Subcutaneous adipose tissue (tissue), 4 donors: ENCODE measurements around the gene ACSBG1. TPM values are rescaled to one million over a fixed set of nuclear protein-coding genes. Genes with fewer than 3 reads are reported as not detected.

Experiments used
- CTCF ChIP-seq: fragments of 450-650 bp; IDR thresholded peaks from one replicate; pipeline ENCODE4 v1.5.1; 2016; ENCODE audit warnings: low read depth, mild to moderate bottlenecking, control low read depth, antibody characterized with exemption, moderate library complexity
- total RNA-seq, 4 donors: library from RNA; depleted of rRNA; stranded (reverse); fragments of >200 nt; gene quantifications; one replicate each; pipeline ENCODE4 v1.1.0, GENCODE V29; 2016

ACSBG1 gene
- total RNA-seq, 4 donors from 2014 or later, result not detected

GRCh38 chr15:78130466-78131294, 103.7 kb downstream of the ACSBG1 start:
- no peak for TF ChIP-seq CTCF

- TF ChIP-seq CTCF, result no peak
Observed at GRCh38 chr15:78129751-78130287, 104.5 kb downstream of the ACSBG1 start.

- no peak for TF ChIP-seq CTCF
Observed at GRCh38 chr15:78129077-78129750, 105.2 kb downstream of the ACSBG1 start.

GRCh38 chr15:78127882-78128281, 106.5 kb downstream of the ACSBG1 start:
- TF ChIP-seq CTCF, result no peak

- no peak for TF ChIP-seq CTCF
Observed at GRCh38 chr15:78125267-78125666, 109.1 kb downstream of the ACSBG1 start.

- TF ChIP-seq CTCF, result no peak
Observed at GRCh38 chr15:78120523-78120922, 113.8 kb downstream of the ACSBG1 start.

Other genes starting within 250 kb of the ACSBG1 start
- gene TBC1D2B, start 156.9 kb downstream of the ACSBG1 start, total RNA-seq, result 100 to 1,000 TPM in 2 of 4 donors, 10 to 100 TPM in 2; 57.6 to 112 (median 101) TPM
- gene SH2D7, start 142.0 kb downstream of the ACSBG1 start, total RNA-seq, result not detected
- 1 to 10 TPM; 3.2 to 6.4 (median 5.9) TPM for gene CIB2, start 103.1 kb downstream of the ACSBG1 start, total RNA-seq
- 10 to 100 TPM; 51.5 to 96.8 (median 61.1) TPM for gene IDH3A, start 85.2 kb downstream of the ACSBG1 start, total RNA-seq
- 10 to 100 TPM; 14.3 to 22.8 (median 17.7) TPM for gene DNAJA4, start 30.0 kb upstream of the ACSBG1 start, total RNA-seq
- gene SKIC8, start 65.0 kb upstream of the ACSBG1 start, total RNA-seq, result 10 to 100 TPM; 50.0 to 70.8 (median 64.3) TPM
- not detected for gene CRABP1, start 105.8 kb upstream of the ACSBG1 start, total RNA-seq
- gene IREB2, start 203.7 kb upstream of the ACSBG1 start, total RNA-seq, result 10 to 100 TPM; 33.9 to 55.9 (median 44.1) TPM